Transverse colon (tissue), 4 donors: ENCODE measurements around the gene MTRFR. TPM values are rescaled to one million over a fixed set of nuclear protein-coding genes. Genes with fewer than 3 reads are reported as not detected.

Experiments
- DNase-seq: peaks from one replicate; pipeline ENCODE4 v3.0.0-alpha.2; 2019
- H3K27ac ChIP-seq, 4 donors: fragments of 200-600 bp; sonication (generic); 2 replicates each; pipeline ENCODE4 v1.5.1; 2016 to 2018; ENCODE audit warnings: inconsistent platforms in 4 of 4
- H3K27me3 ChIP-seq: fragments of 200-600 bp; sonication (generic); 2 replicates; pipeline ENCODE4 v1.5.1; 2017; ENCODE audit warnings: inconsistent platforms
- H3K36me3 ChIP-seq, 4 donors: fragments of 200-600 bp; sonication (generic); 2 replicates each; pipeline ENCODE4 v1.5.1; 2017 to 2019; ENCODE audit warnings: inconsistent platforms in 4 of 4
- H3K4me1 ChIP-seq, 4 donors: fragments of 200-600 bp; sonication (generic); 2 replicates each; pipeline ENCODE4 v1.5.1; 2017 to 2020; ENCODE audit warnings: inconsistent platforms in 4 of 4
- H3K4me3 ChIP-seq, 4 donors: fragments of 200-600 bp; sonication (generic); 1 replicate in 1 of 4; 2 replicates in 3 of 4; pipeline versions ENCODE4 v1.5.1 to v1.6.1; 2017 to 2019; ENCODE audit warnings: inconsistent platforms in 4 of 4
- H3K9me3 ChIP-seq, 2 donors: fragments of 200-600 bp; sonication (generic); 2 replicates each; pipeline ENCODE4 v1.5.1; 2017 to 2019; ENCODE audit warnings: inconsistent platforms in 2 of 2
- EP300 ChIP-seq: sonication (generic); formaldehyde crosslinking; IDR thresholded peaks from one replicate; pipeline ENCODE4 v1.6.1; 2017; ENCODE audit warnings: antibody characterized with exemption, low read depth
- POLR2A ChIP-seq: fragments of 450-650 bp; IDR thresholded peaks from one replicate; pipeline ENCODE4 v1.6.1; 2016; ENCODE audit warnings: antibody characterized with exemption, mild to moderate bottlenecking, moderate library complexity
- POLR2AphosphoS5 ChIP-seq, 3 donors: sonication (generic); formaldehyde crosslinking; IDR thresholded peaks; one replicate each; pipeline ENCODE4 v1.6.1; 2016; ENCODE audit warnings: antibody characterized with exemption in 3 of 3
- WGBS, 2 donors: methylation state at CpG; one replicate each; pipeline ENCODE4 v1.1.5; 2018; ENCODE audit warnings: low coverage in 1 of 2; 5-methylcytosine and 5-hydroxymethylcytosine counted together
- in situ Hi-C, 4 donors: fragments of 200-750 bp; cut with MboI; loops; one replicate each; pipeline versions ENCODE4 v1.15.0 to v1.15.1; 2017; ENCODE audit warnings: low sequenced_read_pairs in 3 of 4, low pct_ligation_motif_present in 1 of 4, low pct_unique_long_range_greater_than_20kb in 1 of 4
- intact Hi-C: fragments of 100-400 bp; cut with DNase I; formaldehyde crosslinking; loops from one replicate; pipeline ENCODE4 v1.15.1; 2023; ENCODE audit warnings: low total_unique reads
- small RNA-seq, 4 donors: library from RNA; depleted of rRNA; stranded (forward); fragments of <200 nt; gene quantifications; one replicate each; pipeline ENCODE3, GENCODE V24; 2016
- total RNA-seq, 4 donors: library from RNA; depleted of rRNA; stranded (reverse); fragments of >200 nt; gene quantifications; one replicate each; pipeline ENCODE4 v1.1.0, GENCODE V29; 2016
- TF ChIP-seq, protein P1 (sequence below), 5 experiments: fragments of 200-600 bp in 3 of 5; fragments of 450-650 bp in 2 of 5; sonication (generic) in 3 of 5; IDR thresholded peaks; 1 replicate in 2 of 5; 2 replicates in 3 of 5; pipeline ENCODE4 v1.5.1; 2016 to 2017; ENCODE audit warnings: antibody characterized with exemption in 5 of 5, inconsistent platforms in 3 of 5, mild to moderate bottlenecking in 2 of 5, moderate library complexity in 1 of 5

MTRFR gene
- total RNA-seq, 4 donors from 2014 or later = 3.6 to 19.2 (median 9.7) TPM

DNA sequence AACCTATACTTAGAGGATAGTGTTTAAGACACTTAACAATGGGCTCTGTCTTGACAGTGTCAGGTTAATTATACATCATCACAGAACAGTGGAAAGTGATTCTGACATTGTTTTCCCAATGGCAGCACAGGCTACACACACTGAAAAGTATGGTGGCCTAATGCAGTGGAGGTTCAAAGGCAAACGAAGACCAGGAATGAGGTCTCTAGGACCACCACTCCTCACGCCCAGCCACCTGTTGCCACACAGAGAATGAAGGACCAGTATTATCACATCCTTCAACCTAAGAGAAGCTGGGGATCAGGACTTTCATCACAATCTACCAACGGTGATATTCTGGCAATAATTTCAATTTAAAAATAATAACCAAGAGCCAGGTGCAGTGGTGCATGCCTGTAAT is 73.0 kb downstream of the MTRFR start:
- intact Hi-C loops = no loop called here

More for the DNA sequence above, 73.0 kb downstream of the MTRFR start:
- DNase-seq = no peak
- Histone ChIP-seq H3K36me3 (peaks cover 0 to 87% (median 42%) of the 10 kb centered on the region in 4 donors), H3K9me3 (no peaks in the 10 kb centered on the region), H3K27ac (no peak overlapping the region), H3K27me3 (no peaks in the 10 kb centered on the region), H3K4me1 (no peaks in the 10 kb centered on the region), H3K4me3 (no peak overlapping the region)
- WGBS, 2 donors = 91 to 100% methylated on average over 3 of the region's 3 CpGs
- TF ChIP-seq, protein P1, sequence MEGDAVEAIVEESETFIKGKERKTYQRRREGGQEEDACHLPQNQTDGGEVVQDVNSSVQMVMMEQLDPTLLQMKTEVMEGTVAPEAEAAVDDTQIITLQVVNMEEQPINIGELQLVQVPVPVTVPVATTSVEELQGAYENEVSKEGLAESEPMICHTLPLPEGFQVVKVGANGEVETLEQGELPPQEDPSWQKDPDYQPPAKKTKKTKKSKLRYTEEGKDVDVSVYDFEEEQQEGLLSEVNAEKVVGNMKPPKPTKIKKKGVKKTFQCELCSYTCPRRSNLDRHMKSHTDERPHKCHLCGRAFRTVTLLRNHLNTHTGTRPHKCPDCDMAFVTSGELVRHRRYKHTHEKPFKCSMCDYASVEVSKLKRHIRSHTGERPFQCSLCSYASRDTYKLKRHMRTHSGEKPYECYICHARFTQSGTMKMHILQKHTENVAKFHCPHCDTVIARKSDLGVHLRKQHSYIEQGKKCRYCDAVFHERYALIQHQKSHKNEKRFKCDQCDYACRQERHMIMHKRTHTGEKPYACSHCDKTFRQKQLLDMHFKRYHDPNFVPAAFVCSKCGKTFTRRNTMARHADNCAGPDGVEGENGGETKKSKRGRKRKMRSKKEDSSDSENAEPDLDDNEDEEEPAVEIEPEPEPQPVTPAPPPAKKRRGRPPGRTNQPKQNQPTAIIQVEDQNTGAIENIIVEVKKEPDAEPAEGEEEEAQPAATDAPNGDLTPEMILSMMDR (IDR thresholded peaks at IDR 0.05) = no peak
- no peak for TF ChIP-seq POLR2AphosphoS5 (IDR thresholded peaks at IDR 0.05)
- no peak for TF ChIP-seq EP300
- TF ChIP-seq POLR2A = no peak
- in situ Hi-C loops = no loop called here

Small RNAs within 50 kb of the gene (small RNA-seq; reads per million reads assigned to genes)
- 0 to 0.28 (median 0.23) reads per million in 4 donors for gene RNA5SP375

Other genes starting within 250 kb of the MTRFR start
- 10 to 100 TPM; 10.5 to 19.8 (median 14.3) TPM for gene PITPNM2, start 82.3 kb upstream of the MTRFR start, total RNA-seq
- gene MPHOSPH9, start 295 bp upstream of the MTRFR start, total RNA-seq = 10 to 100 TPM; 15.6 to 90.9 (median 40.7) TPM
- 10 to 100 TPM; 14.2 to 60.5 (median 45.6) TPM for gene CDK2AP1, start 38.4 kb downstream of the MTRFR start, total RNA-seq
- gene SBNO1, start 131.4 kb downstream of the MTRFR start, total RNA-seq = 10 to 100 TPM; 14.6 to 26.9 (median 23.8) TPM
- 10 to 100 TPM; 32.9 to 43.8 (median 34.4) TPM for gene KMT5A, start 150.7 kb downstream of the MTRFR start, total RNA-seq
- gene RILPL2, start 203.2 kb downstream of the MTRFR start, total RNA-seq = 1 to 10 TPM in 3 of 4 donors, under 1 TPM in 1; 0.60 to 2.7 (median 1.4) TPM
- gene SNRNP35, start 224.7 kb downstream of the MTRFR start, total RNA-seq = 10 to 100 TPM in 3 of 4 donors, 1 to 10 TPM in 1; 8.6 to 30.0 (median 25.7) TPM